Spleen (tissue), 11 donors: ENCODE measurements around the gene RAB11FIP4. TPM values are rescaled to one million over a fixed set of nuclear protein-coding genes. Genes with fewer than 3 reads are reported as not detected.

Experiments used
- DNase-seq: peaks from one replicate; pipeline ENCODE4 v3.0.0-alpha.2; 2020
- H3K27ac ChIP-seq, 8 donors: fragments of 200-600 bp; sonication (generic) in 7 of 8; 1 replicate in 4 of 8; 2 replicates in 4 of 8; pipeline versions ENCODE4 v1.5.0 to v1.8.0; 2016 to 2021; ENCODE audit warnings: inconsistent platforms in 4 of 8, mild to moderate bottlenecking in 4 of 8, moderate library complexity in 1 of 8
- H3K27me3 ChIP-seq, 7 donors: fragments of 200-600 bp; sonication (generic) in 6 of 7; replicated peaks in 1 of 7; 1 replicate in 4 of 7; 2 replicates in 3 of 7; pipeline versions ENCODE4 v1.5.0 to v1.8.0; 2016 to 2021; ENCODE audit warnings: inconsistent platforms in 3 of 7, mild to moderate bottlenecking in 1 of 7
- H3K36me3 ChIP-seq, 6 donors: fragments of 200-600 bp; sonication (generic) in 5 of 6; 1 replicate in 4 of 6; 2 replicates in 2 of 6; pipeline versions ENCODE4 v1.5.0 to v1.8.0; 2016 to 2021; ENCODE audit warnings: inconsistent platforms in 2 of 6
- H3K4me1 ChIP-seq, 6 donors: fragments of 200-600 bp; sonication (generic) in 5 of 6; 1 replicate in 3 of 6; 2 replicates in 3 of 6; pipeline versions ENCODE4 v1.5.0 to v1.8.0; 2016 to 2021; ENCODE audit warnings: inconsistent platforms in 3 of 6
- H3K4me3 ChIP-seq, 8 donors: fragments of 200-600 bp; sonication (generic) in 7 of 8; 1 replicate in 4 of 8; 2 replicates in 4 of 8; pipeline versions ENCODE4 v1.5.0 to v1.8.0; 2016 to 2021; ENCODE audit warnings: inconsistent platforms in 4 of 8, mild to moderate bottlenecking in 4 of 8, moderate library complexity in 2 of 8
- H3K9me3 ChIP-seq, 8 donors: fragments of 200-600 bp; sonication (generic) in 7 of 8; 1 replicate in 4 of 8; 2 replicates in 4 of 8; pipeline versions ENCODE4 v1.5.0 to v1.8.0; 2016 to 2021; ENCODE audit warnings: inconsistent platforms in 4 of 8
- CTCF ChIP-seq, 11 experiments: fragments of 200-600 bp in 7 of 11; fragments of 450-650 bp in 4 of 11; sonication (generic) in 4 of 11; IDR thresholded peaks in 8 of 11; conservative IDR thresholded peaks in 3 of 11; 1 replicate in 7 of 11; 2 replicates in 4 of 11; pipeline versions ENCODE4 v1.4.0 to v1.8.0; 2016 to 2021; ENCODE audit warnings: antibody characterized with exemption in 11 of 11, inconsistent platforms in 4 of 11, mild to moderate bottlenecking in 1 of 11
- POLR2A ChIP-seq, 3 donors: fragments of 450-650 bp; IDR thresholded peaks; one replicate each; pipeline ENCODE4 v1.5.1; 2017; ENCODE audit warnings: antibody characterized with exemption in 3 of 3, mild to moderate bottlenecking in 1 of 3
- POLR2AphosphoS5 ChIP-seq, 3 donors: sonication (generic); formaldehyde crosslinking; IDR thresholded peaks; one replicate each; pipeline ENCODE4 v1.5.1; 2017; ENCODE audit warnings: antibody characterized with exemption in 3 of 3
- WGBS, 5 donors: extraction: QIAGEN DNeasy Blood & Tissue Kit in 3 of 5; methylation state at CpG; one replicate each; pipeline versions ENCODE4 v1.1.5 to v1.1.7; 2013 to 2018; 5-methylcytosine and 5-hydroxymethylcytosine counted together
- intact Hi-C: fragments of 100-400 bp; cut with DNase I; formaldehyde crosslinking; loops from one replicate; pipeline ENCODE4 v1.15.0; 2023; ENCODE audit warnings: low total_unique reads
- polyA plus RNA-seq, 3 donors: library from polyadenylated mRNA; stranded (reverse); fragments of 200-250 nt; gene quantifications; one replicate each; pipeline ENCODE4 v1.2.1, GENCODE V29; 2013
- total RNA-seq, 7 donors: library from RNA; depleted of rRNA in 3 of 7; stranded (reverse); fragments of >200 nt in 3 of 7; fragmentation: NEBNext Ultra II Directional in 4 of 7; extraction: Animal tissue kit (Norgen Biotek cat#: 25700) in 4 of 7; gene quantifications; one replicate each; pipeline versions ENCODE4 v1.1.0 to v1.2.1, GENCODE V29; 2016 to 2021
- donor health status: healthy with polysubstance abuse.
- donor health status: DM: no; HTN: no; CAD: no; lungs with moderate emphysema.
- donor health status: DM: no; HTN: no; CAD: no.
- donor health status: Bipolar disorder and iron deficiency.
- donor health status: healthy.
- donor health status: DM: no; HTN: no; CAD: no.
- donor health status: DM: yes; HTN: yes; CAD: no.

The RAB11FIP4 gene
- total and polyA plus RNA-seq, 10 donors: 5.5 to 25.2 (median 20.9) TPM

GRCh38 chr17:31566992-31567373 is 175.5 kb downstream of the RAB11FIP4 start:
- no peak for DNase-seq
- Histone ChIP-seq H3K4me1 (peaks cover 0 to 56% (median 27%) of the 10 kb centered on the region in 6 donors), H3K9me3 (no peaks in the 10 kb centered on the region), H3K4me3 (no peak overlapping the region), H3K27me3 (no peaks in the 10 kb centered on the region), H3K36me3 (peaks cover 0 to 4% (median 0%) of the 10 kb centered on the region in 6 donors), H3K27ac (no peak overlapping the region)
- 85 to 95% (median 94%) methylated on average over 5 to 6 of the region's 6 CpGs for WGBS, 5 donors
- intact Hi-C loops: no loop called here
- TF ChIP-seq POLR2AphosphoS5 (IDR thresholded peaks at IDR 0.05): no peak
- no peak for TF ChIP-seq POLR2A (IDR thresholded peaks at IDR 0.05)
- TF ChIP-seq CTCF (IDR thresholded peaks at IDR 0.05 in 8 of 11, conservative IDR thresholded peaks at IDR 0.05 in 3 of 11): no peak

GRCh38 chr17:31568121-31568520 is 176.6 kb downstream of the RAB11FIP4 start:
- intact Hi-C loops: no loop called here
- Histone ChIP-seq H3K27me3 (no peaks in the 10 kb centered on the region), H3K4me3 (peak overlapping the region in 2 of 8 donors; percentile 11 to 48), H3K9me3 (no peaks in the 10 kb centered on the region), H3K27ac (peak overlapping the region in 5 of 8 donors; percentile 26 to 50 (median 42)), H3K4me1 (peaks cover 0 to 46% (median 20%) of the 10 kb centered on the region in 6 donors), H3K36me3 (peaks cover 0 to 4% (median 0%) of the 10 kb centered on the region in 6 donors)
- TF ChIP-seq CTCF (IDR thresholded peaks at IDR 0.05 in 8 of 11, conservative IDR thresholded peaks at IDR 0.05 in 3 of 11) (no peak), POLR2AphosphoS5 (IDR thresholded peaks at IDR 0.05) (peak in 1 of 3 donors; percentile 33)
- WGBS, 5 donors: 50 to 70% (median 61%) methylated on average over 8 to 9 of the region's 9 CpGs
- no peak for DNase-seq

GRCh38 chr17:31568539-31568938 is 177.1 kb downstream of the RAB11FIP4 start:
- 57 to 94% (median 84%) methylated on average over 6 to 7 of the region's 7 CpGs for WGBS, 5 donors
- intact Hi-C loops: no loop called here
- H3K27me3 ChIP-seq: no peaks in the 10 kb centered on the region
- peak overlapping the region in 5 of 8 donors; percentile 26 to 50 (median 42) for H3K27ac ChIP-seq
- no peak for DNase-seq
- peaks cover 0 to 4% (median 0%) of the 10 kb centered on the region in 6 donors for H3K36me3 ChIP-seq
- TF ChIP-seq POLR2A (IDR thresholded peaks at IDR 0.05): no peak
- TF ChIP-seq POLR2AphosphoS5 (IDR thresholded peaks at IDR 0.05): no peak
- no peak for TF ChIP-seq CTCF (IDR thresholded peaks at IDR 0.05 in 8 of 11, conservative IDR thresholded peaks at IDR 0.05 in 3 of 11)
- peaks cover 0 to 46% (median 20%) of the 10 kb centered on the region in 6 donors for H3K4me1 ChIP-seq
- peak overlapping the region in 1 of 8 donors; percentile 48 for H3K4me3 ChIP-seq
- no peaks in the 10 kb centered on the region for H3K9me3 ChIP-seq

GRCh38 chr17:31570231-31570630 is 178.8 kb downstream of the RAB11FIP4 start:
- WGBS, 5 donors: 84 to 95% (median 91%) methylated on average over 6 of the region's 6 CpGs
- H3K27ac ChIP-seq: no peak overlapping the region
- no peak for TF ChIP-seq POLR2A (IDR thresholded peaks at IDR 0.05)
- TF ChIP-seq CTCF (IDR thresholded peaks at IDR 0.05 in 8 of 11, conservative IDR thresholded peaks at IDR 0.05 in 3 of 11): no peak
- no peak for TF ChIP-seq POLR2AphosphoS5 (IDR thresholded peaks at IDR 0.05)

More at GRCh38 chr17:31570231-31570630, 178.8 kb downstream of the RAB11FIP4 start:
- H3K4me3 ChIP-seq: no peak overlapping the region
- no peaks in the 10 kb centered on the region for H3K9me3 ChIP-seq
- peaks cover 0 to 4% (median 0%) of the 10 kb centered on the region in 6 donors for H3K36me3 ChIP-seq
- peaks cover 0 to 44% (median 16%) of the 10 kb centered on the region in 6 donors for H3K4me1 ChIP-seq
- DNase-seq: no peak
- intact Hi-C loops: no loop called here
- H3K27me3 ChIP-seq: no peaks in the 10 kb centered on the region
